Stimulated activated CD8-positive, alpha-beta memory T cell treated with anti-CD3 and anti-CD28 coated beads, Interleukin-12 subunit alpha, Interleukin-12 subunit beta, amount 100 ng/mL, for 1 hour (primary cell): Measurements from ENCODE around the gene MYO9A.

ENCODE experiments used
- DNase-seq: peaks from one replicate; pipeline ENCODE4 v3.0.0-alpha.2; 2020; ENCODE audit warnings: low read depth

MYO9A gene

GRCh38 chr15:71957026-71957425 lies 160.9 kb downstream of the MYO9A start:
- no peak for DNase-seq

GRCh38 chr15:71951134-71951533 lies 166.8 kb downstream of the MYO9A start:
- DNase-seq = no peak

DNA sequence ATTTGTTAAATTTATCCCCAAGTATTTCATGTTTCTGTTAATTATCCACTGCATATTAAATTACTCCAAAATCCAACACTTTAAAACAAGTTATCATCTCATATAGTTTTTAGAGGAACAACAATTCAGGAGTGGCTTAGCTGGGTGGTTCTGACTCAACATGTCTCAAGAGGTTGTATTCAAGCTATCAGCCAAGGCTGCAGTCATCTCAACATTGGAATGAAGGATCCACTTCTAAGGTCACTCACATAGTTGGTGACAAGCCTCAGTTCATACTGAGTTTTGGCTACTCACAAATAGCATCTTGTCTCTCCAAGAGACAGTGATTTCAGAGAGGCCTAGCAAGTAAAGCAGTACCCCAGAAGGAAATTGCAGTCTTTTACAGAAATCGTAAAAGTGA lies 172.9 kb downstream of the MYO9A start:
- DNase-seq = no peak

DNA sequence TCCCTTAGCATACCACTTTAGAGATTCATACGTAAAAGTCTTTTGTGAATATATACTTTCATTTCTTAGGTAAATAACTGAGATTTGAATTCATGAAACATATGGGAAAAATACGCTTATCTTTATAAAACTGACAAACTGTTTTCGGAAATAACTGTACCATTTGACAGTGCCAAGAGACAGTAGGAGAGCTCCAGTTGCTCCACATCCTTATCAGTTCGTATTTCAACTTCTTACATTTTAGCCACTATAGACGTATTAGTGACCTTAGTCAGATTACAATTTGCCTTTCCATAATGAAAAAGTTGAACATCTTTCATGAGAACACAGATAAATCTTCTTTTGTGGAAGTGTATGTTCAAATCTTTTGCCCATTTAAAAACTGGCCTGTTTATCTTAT lies 174.1 kb downstream of the MYO9A start:
- no peak for DNase-seq

GRCh38 chr15:71939981-71940588 lies 177.9 kb downstream of the MYO9A start:
- DNase-seq = no peak

DNA sequence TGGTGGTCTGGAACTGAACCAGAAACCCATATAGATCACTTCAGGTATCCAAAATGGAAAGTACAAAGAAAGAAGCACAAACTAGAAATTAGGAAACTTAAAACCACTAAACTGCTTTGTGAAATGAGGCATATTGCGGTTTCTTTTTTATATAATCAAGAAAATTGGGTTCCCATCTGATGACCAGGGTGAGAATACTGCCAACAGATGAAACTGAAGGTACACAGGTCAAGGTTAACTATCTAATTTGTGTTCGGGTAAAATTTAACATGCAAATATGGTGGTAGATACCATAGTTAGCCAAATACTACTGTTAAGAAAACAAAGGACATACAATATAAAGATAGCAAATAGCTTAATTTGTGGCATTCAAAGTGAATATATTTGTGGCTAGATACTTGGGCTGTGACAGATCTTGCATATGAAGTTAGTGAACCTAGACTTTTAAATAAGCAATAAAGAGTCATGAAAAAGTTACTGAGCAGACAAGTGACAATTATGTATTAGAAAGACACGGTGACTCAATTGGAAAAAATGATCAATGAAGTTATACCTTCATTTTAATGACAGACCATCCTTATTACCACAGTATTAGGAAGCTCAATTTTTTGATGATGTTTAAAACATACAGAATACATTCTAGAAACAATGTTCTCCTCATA lies 180.2 kb downstream of the MYO9A start:
- DNase-seq = no peak

DNA sequence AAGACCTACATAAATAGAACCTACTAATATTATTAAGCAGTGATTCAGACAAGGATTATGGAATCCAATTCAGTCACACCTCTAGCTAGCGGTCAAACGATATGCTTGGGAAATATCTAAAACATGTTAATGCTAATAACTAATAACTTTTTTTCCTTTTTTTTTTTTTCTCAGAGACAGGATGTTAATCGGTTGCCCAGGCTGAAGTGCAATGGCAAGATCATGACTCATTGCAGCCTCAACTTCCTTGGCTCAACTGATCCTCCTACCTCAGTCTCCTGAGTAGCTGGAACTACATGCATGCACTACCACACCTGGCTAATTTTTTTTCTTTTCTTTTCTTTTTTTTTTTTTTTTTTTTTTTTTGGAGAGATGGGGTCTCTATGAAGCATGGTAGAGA lies 183.5 kb downstream of the MYO9A start:
- no peak for DNase-seq

- no peak for DNase-seq
Observed at GRCh38 chr15:71932689-71933088, 185.3 kb downstream of the MYO9A start.

DNA sequence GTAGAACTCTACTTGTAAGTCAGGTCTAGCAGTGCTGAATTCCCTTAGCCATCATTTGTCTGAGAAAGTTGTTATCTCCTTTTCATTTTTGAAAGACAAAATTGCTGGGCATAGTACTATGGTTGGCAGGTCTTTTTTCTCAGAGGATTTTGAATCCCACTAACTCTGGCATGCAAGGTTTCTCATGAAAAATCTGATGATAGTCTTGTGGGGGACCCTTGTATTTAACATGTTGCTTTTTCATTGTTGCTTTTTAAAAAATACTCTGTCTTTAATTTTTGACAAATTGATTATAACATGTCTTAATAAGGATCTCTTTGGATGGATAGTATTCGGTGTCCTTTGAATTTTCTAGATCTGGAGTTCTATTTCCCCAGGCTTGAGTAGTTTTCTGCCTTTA lies 186.7 kb downstream of the MYO9A start:
- no peak for DNase-seq

- DNase-seq = no peak
Observed at GRCh38 chr15:71925145-71925544, 192.8 kb downstream of the MYO9A start.

- no peak for DNase-seq
Observed at GRCh38 chr15:71921191-71921590, 196.8 kb downstream of the MYO9A start.

DNA sequence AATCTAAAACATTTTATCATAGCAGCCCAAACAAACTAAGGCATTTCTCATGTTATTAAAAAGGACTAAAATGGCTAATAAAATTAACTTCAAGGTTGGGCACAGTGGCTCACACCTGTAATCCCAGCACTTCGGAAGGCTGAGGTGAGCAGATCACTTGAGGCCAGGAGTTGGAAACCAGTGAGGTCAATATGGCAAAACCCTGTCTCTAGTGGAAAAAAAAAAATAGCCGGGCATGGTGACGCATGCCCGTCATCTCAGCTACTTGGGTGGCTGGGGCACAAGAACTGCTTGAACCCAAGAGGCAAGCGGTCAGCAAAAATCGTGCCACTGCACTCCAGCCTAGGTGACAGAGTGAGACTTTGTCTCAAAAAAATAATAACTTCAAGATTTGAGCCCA lies 197.4 kb downstream of the MYO9A start:
- no peak for DNase-seq

DNA sequence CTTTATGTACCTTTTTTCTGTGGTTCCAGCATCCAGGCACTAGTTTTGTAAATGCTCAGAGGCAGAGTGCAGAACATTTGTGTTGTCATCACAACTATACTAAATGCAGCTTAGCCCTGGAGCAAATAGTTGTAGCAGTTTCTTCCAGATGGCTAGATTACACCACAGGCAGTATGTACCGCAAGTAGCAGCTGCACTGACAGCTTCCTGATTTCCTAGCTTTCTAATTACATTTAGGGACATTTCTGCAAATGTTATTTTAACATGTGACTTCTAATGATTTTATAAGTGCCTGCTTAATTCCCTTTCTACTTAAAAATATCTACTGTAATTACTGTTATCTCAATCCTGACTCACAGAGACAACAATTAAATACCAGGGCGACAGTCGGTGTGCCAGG lies 201.1 kb downstream of the MYO9A start:
- no peak for DNase-seq

DNA sequence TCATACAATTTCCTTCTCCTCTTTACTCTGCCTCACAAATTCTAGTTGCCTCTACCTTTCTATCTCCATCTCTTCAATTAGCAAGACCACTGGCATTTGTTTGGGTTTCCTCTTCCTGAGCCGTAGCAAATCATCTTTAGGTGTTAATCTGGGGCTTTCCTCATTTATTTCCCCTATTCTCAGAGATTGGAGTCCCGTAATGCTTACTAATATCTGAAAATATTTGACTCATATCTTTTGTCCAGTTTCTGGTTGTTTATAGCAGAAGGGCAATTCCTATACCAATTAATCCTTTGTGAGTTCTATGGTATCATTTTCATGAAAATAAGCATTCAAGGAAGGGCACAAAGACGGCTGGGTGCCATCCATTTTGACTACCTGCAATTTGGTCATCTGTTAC lies 203.9 kb downstream of the MYO9A start:
- DNase-seq = no peak

DNA sequence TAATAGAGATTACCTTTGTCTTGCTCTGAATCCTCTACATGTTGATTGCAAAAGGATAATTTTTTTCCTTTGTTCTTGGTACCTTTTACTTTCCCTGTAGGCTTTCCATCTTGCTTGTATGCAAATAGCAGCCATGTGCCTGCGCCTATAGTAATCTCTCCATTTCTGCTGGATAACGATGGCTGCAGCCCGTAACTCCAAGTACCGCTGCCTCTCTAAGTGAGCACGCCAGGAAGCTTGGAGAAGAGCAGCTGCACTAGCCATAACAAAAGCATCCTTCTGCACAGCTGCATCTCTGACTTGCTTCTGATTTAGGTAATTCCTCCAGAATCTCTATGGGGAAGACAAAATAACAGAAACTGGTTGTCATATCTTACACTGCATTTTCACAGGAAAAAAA lies 218.3 kb downstream of the MYO9A start:
- DNase-seq = no peak

- DNase-seq = no peak
Observed at GRCh38 chr15:71893691-71894090, 224.3 kb downstream of the MYO9A start.

GRCh38 chr15:71892335-71892734 lies 225.6 kb downstream of the MYO9A start:
- no peak for DNase-seq

DNA sequence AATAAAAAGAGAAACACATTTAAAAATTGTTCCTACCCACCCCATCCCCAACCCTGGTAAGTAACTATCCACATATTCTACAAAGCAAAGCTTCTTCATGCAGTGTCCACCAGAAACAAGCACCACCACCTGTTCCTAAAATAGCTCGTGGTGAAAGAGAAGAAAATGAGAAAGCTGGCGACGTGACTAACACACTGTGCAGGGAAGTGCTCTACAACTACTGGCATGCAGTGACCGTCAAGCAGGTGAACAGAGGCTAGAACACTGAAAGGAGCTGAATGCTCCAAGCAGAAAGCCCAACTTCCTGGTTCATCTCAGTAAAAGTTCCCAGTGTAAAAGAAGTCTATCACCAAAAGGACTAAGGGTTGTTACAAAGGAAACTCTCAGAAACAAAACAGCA lies 226.9 kb downstream of the MYO9A start:
- DNase-seq = no peak

DNA sequence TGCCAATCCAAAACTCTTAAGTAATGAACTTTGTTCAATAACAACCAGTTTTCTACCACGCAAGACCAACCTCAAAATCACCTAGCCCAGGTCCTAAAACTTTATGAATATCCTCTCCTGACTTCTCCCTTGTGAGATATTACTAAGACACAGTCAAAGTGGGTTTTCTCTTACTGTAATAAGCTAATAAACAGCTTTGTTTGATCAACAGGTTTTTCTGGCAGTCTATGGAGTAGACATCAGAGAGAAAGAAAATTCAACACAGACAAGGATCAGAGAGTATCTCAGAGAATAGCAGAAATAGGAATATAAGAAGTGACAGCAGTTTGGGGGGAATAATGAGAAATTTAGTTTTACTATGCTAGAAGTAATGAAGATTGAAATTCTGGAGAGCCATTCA lies 228.0 kb downstream of the MYO9A start:
- DNase-seq = no peak

- DNase-seq = no peak
Observed at GRCh38 chr15:71889385-71889784, 228.6 kb downstream of the MYO9A start.

DNA sequence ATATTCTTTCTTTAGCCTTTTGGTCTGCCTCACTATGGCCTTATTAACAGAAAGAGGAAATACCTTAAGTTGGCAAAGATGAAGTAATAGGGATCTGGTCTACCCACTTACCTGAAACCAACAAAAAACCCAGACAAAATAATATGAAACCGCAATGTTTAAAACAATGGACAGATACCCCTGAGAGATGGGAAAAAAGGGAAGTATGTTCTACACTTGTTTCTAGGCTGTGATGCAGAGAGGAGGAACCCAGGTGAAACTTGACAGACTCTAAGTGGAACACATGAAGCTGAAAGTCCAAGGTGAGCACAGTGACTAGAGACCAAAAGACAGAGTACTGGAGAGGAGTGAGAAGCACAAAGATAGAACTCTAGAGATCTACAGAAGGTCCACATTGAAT lies 229.2 kb downstream of the MYO9A start:
- DNase-seq = no peak

- DNase-seq = no peak
Observed at GRCh38 chr15:71885390-71885789, 232.6 kb downstream of the MYO9A start.

DNA sequence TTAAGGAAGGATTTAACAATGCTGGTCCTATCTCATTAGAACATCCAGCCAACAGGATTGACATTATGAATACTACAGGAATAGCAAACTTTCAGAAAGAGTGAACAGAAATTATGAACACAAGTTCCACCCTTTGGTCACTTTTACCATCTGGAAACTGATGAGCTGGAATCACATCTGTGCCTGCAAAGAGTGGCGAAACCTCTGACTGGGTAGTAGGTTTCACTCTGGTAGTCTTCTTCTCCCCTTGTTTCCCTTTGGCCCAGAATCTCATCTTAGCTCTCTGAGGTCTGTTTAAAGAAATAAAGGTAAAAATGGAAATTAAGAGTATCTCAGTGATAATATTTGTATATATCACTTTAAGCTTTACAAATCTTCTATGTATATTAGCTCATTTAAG lies 234.5 kb downstream of the MYO9A start:
- DNase-seq = no peak

DNA sequence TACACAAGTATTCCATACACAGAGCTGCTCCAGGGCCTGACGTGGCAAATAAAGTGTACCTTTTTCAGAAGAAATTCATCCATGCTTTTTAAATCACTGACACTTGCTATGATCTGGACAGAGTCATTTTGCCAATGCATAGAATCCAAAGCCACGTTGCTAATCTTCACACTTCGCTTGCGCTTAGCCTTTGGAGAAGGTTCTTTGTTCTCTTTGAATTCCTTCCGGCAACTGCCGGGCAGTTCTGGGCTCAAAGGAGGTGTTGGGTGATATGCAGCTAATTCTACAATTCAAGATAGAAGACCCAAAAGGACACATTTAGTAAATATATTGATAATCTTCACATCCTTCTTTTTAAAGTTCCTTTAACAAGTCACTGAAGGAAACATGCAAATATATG lies 237.7 kb downstream of the MYO9A start:
- DNase-seq = no peak
